Endothelial cell of umbilical vein (primary cell): ENCODE data around the gene IGFBP7. TPM values are rescaled to one million over a fixed set of nuclear protein-coding genes. Genes with fewer than 3 reads are reported as not detected.

ENCODE experiments used
- BruUV-seq: library from RNA; stranded (reverse); fragments of 400-500 nt; replicated peaks from 2 replicates; lab custom pipeline; 2021; lab: Mats Ljungman, UMichigan
- CTCF ChIA-PET: fragments of 300-600, 350-600 bp; sonication (Branson Sonifier 250); formaldehyde crosslinking; loops from one replicate; lab custom pipeline; 2021; ENCODE audit warnings: antibody characterized with exemption, inconsistent platforms; lab: Charles Lee
- POLR2A ChIA-PET: fragments of 300-600, 350-600 bp; sonication (Branson Sonifier 250); formaldehyde crosslinking; loops from one replicate; lab custom pipeline; 2021; ENCODE audit warnings: antibody characterized with exemption, inconsistent platforms; lab: Charles Lee
- DNase-seq: peaks from one replicate; pipeline ENCODE4 v3.0.0-alpha.2; 2011; ENCODE audit warnings: low read depth, low spot score
- FAIRE-seq: peaks from 2 replicates; lab custom pipeline; 2011; peaks lifted over from hg19 to GRCh38; lab: Jason Lieb, UNC
- H2AFZ ChIP-seq: 2 replicates; pipeline ENCODE4 v1.6.0; 2012; ENCODE audit warnings: low read depth, low read length, control low read depth, inconsistent platforms
- H3K27ac ChIP-seq: 2 replicates; pipeline ENCODE4 v1.5.1; 2011; ENCODE audit warnings: low read depth, mild to moderate bottlenecking, control low read depth, low read length, moderate library complexity; ENCODE audit not compliant: insufficient read depth
- H3K27me3 ChIP-seq, 2 experiments: 2 replicates each; pipeline versions ENCODE4 v1.6.0 to v1.6.1; 2011; ENCODE audit warnings: low read length in 2 of 2, mixed read lengths in 1 of 2; ENCODE audit not compliant: control insufficient read depth in 2 of 2, insufficient read depth in 2 of 2
- H3K36me3 ChIP-seq, 2 experiments: 2 replicates in 1 of 2; 3 replicates in 1 of 2; pipeline ENCODE4 v1.5.1; 2011; ENCODE audit warnings: low read length in 2 of 2, mild to moderate bottlenecking in 1 of 2, moderate library complexity in 1 of 2; ENCODE audit not compliant: control insufficient read depth in 2 of 2, insufficient read depth in 2 of 2; ENCODE audit errors: extremely low read depth in 1 of 2
- H3K4me1 ChIP-seq: 3 replicates; pipeline ENCODE4 v1.5.1; 2011; ENCODE audit warnings: mild to moderate bottlenecking, low read length; ENCODE audit not compliant: control insufficient read depth, insufficient read depth; ENCODE audit errors: extremely low read depth
- H3K4me2 ChIP-seq: 2 replicates; pipeline ENCODE4 v1.6.1; 2011; ENCODE audit warnings: low read length, control low read depth, mixed read lengths; ENCODE audit not compliant: insufficient read depth
- H3K4me3 ChIP-seq, 3 experiments: fragments of 200-600 bp in 1 of 3; sonication (generic), shearing (Covaris generic) in 1 of 3; replicated peaks in 1 of 3; 2 replicates each; pipeline ENCODE4 v1.5.1; 2011 to 2016; ENCODE audit warnings: control low read depth in 3 of 3, low read length in 3 of 3, mild to moderate bottlenecking in 2 of 3, inconsistent platforms in 1 of 3, low read depth in 1 of 3, moderate library complexity in 1 of 3; ENCODE audit not compliant: insufficient read depth in 1 of 3
- H3K79me2 ChIP-seq: 2 replicates; pipeline ENCODE4 v1.6.0; 2012; ENCODE audit warnings: low read length, inconsistent platforms; ENCODE audit not compliant: control insufficient read depth, insufficient read depth
- H3K9ac ChIP-seq: replicated peaks from 2 replicates; pipeline ENCODE3; 2011; ENCODE audit warnings: low read length, control low read depth; ENCODE audit not compliant: insufficient read depth; ENCODE audit errors: extremely low read depth
- H3K9me1 ChIP-seq: replicated peaks from 3 replicates; pipeline ENCODE4 v1.6.0; 2011; ENCODE audit warnings: mild to moderate bottlenecking, low read length; ENCODE audit not compliant: control insufficient read depth, insufficient read depth; ENCODE audit errors: extremely low read depth
- H3K9me3 ChIP-seq: replicated peaks from 2 replicates; pipeline ENCODE4 v1.5.1; 2012; ENCODE audit warnings: low read length, inconsistent platforms; ENCODE audit not compliant: control insufficient read depth, insufficient read depth
- H4K20me1 ChIP-seq: replicated peaks from 2 replicates; pipeline ENCODE3; 2011; ENCODE audit warnings: mild to moderate bottlenecking, low read length; ENCODE audit not compliant: control insufficient read depth, insufficient read depth; ENCODE audit errors: extremely low read depth
- EZH2 ChIP-seq: IDR thresholded peaks from 2 replicates; pipeline ENCODE4 v1.6.1; 2012; ENCODE audit warnings: borderline replicate concordance, low read depth, mild to moderate bottlenecking, moderate library complexity, low read length, inconsistent platforms; ENCODE audit not compliant: severe bottlenecking
- FOS ChIP-seq: IDR thresholded peaks from 2 replicates; pipeline ENCODE4 v1.6.1; 2011; ENCODE audit warnings: mild to moderate bottlenecking, low read length, moderate library complexity, borderline replicate concordance; ENCODE audit not compliant: insufficient read depth
- GATA2 ChIP-seq: IDR thresholded peaks from 2 replicates; pipeline ENCODE4 v1.7.0; 2011; ENCODE audit warnings: low read depth, mild to moderate bottlenecking, moderate library complexity, mixed read lengths, low read length; ENCODE audit not compliant: insufficient read length, insufficient read depth
- JUN ChIP-seq: IDR thresholded peaks from 2 replicates; pipeline ENCODE4 v1.6.1; 2011; ENCODE audit warnings: borderline replicate concordance, low read depth; ENCODE audit not compliant: insufficient read length, insufficient read depth
- MYC ChIP-seq: IDR thresholded peaks from one replicate; pipeline ENCODE4 v1.6.1; 2011; ENCODE audit warnings: mild to moderate bottlenecking, low read depth, low read length
- POLR2A ChIP-seq: IDR thresholded peaks from 2 replicates; pipeline ENCODE4 v1.6.1; 2012; ENCODE audit warnings: low read depth, mild to moderate bottlenecking, control low read depth, low read length
- POLR2AphosphoS5 ChIP-seq: IDR thresholded peaks from 2 replicates; pipeline ENCODE4 v1.6.1; 2012; ENCODE audit warnings: low read depth, mild to moderate bottlenecking, control low read depth, low read length, moderate library complexity; ENCODE audit not compliant: insufficient read depth
- dilution Hi-C: fragments of 300-500 bp; cut with MboI; formaldehyde crosslinking; loops from one replicate; pipeline ENCODE4 v1.15.0; 2019; ENCODE audit warnings: low sequenced_read_pairs; ENCODE audit not compliant: extremely low pct_ligation_motif_present
- intact Hi-C: fragments of 100-400 bp; cut with micrococcal nuclease; formaldehyde crosslinking; loops from one replicate; pipeline ENCODE4 v1.10.0; 2022
- polyA plus RNA-seq, 4 experiments: library from polyadenylated mRNA; depleted of rRNA in 3 of 4; stranded (reverse) in 3 of 4; unstranded in 1 of 4; fragments of >200 nt; gene quantifications; 2 replicates each; pipeline versions ENCODE4 v1.2.1 to v1.2.3, GENCODE V29; 2011 to 2012; ENCODE audit warnings: missing spikeins in 1 of 4
- total RNA-seq: library from RNA; stranded (reverse); gene quantifications from 2 replicates; pipeline ENCODE4 v1.2.3, GENCODE V29; 2021
- TF ChIP-seq, protein P1 (sequence below), 2 donors: IDR thresholded peaks; 1 replicate in 1 of 2; 2 replicates in 1 of 2; pipeline ENCODE4 v1.5.1; 2011; ENCODE audit warnings: low read length in 2 of 2, mild to moderate bottlenecking in 2 of 2, moderate library complexity in 2 of 2, control low read depth in 1 of 2, inconsistent platforms in 1 of 2, low read depth in 1 of 2; ENCODE audit not compliant: insufficient read depth in 1 of 2; ENCODE audit errors: extremely low read depth in 1 of 2
- TF ChIP-seq, protein P2 (sequence below): IDR thresholded peaks from 2 replicates; pipeline ENCODE4 v1.6.1; 2011; ENCODE audit not compliant: insufficient read depth, insufficient read length

The IGFBP7 gene
- total and polyA plus RNA-seq, 2 donors (not counting 3 experiments of a cell fraction or from before 2014, with no cell fraction given): 526 to 770 TPM

DNA sequence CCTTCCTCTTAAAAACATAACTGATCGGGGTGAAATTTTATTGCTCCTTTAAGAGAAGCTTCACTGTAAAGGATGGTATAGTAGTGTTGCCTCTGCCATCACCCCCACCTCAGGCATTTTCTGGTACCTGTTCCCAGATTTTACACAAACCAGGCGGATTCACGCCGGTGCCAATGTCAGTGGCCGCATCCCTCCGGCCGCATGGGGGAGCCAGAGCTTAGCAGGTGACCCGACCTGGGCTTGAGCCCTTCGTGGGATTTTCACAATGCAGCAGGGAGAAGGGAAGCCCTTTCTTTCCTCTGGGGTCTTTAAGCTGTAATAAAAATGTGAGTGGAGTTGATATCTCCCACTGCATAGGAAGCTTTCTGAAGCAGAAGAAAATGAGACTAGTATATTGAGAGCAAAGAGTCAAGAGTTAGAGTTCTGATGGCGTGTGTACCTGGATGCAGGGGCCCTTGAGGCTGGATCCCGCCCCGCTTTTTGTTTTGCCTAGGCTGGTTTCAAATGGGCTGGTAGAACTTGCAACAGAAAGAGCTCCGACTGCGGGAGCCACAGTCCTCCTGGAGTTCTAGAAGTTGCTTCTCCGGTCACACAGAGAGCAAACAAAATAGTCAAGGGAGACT lies 72.1 kb downstream of the IGFBP7 start:
- H3K36me3 ChIP-seq: peaks cover 9 to 36% of the 10 kb centered on the region in 2 experiments
- intact Hi-C loops: loop anchor here (1.0 kb wide), 3 partner anchors 73 to 125 kb away; no protein-coding TSS in a partner anchor
- no peaks in the 10 kb centered on the region for H4K20me1 ChIP-seq
- ChIA-PET CTCF (interaction anchor here (0.7 to 4.5 kb wide), 16 partner anchors 12 to 175 kb away, joined by 3 to 67 read pairs (median 4); partner anchors contain the start of gene IGFBP7), POLR2A (interaction anchor here (0.9 kb wide), 1 partner anchor 125 kb away, joined by 3 read pairs; no protein-coding TSS in a partner anchor)
- peak; percentile 59 for DNase-seq
- BruUV-seq: no TSS peak
- dilution Hi-C loops: no loop called here
- no peak overlapping the region for H3K4me2 ChIP-seq
- H3K4me1 ChIP-seq: peaks cover 9% of the 10 kb centered on the region
- no peak overlapping the region for H3K9ac ChIP-seq
- H3K27ac ChIP-seq: no peak overlapping the region
- no peak overlapping the region for H2AFZ ChIP-seq
- no peaks in the 10 kb centered on the region for H3K9me1 ChIP-seq
- H3K9me3 ChIP-seq: no peaks in the 10 kb centered on the region
- H3K79me2 ChIP-seq: peaks cover 4% of the 10 kb centered on the region
- peak; percentile 61 for FAIRE-seq
- no peaks in the 10 kb centered on the region for H3K27me3 ChIP-seq
- TF ChIP-seq, protein P1, sequence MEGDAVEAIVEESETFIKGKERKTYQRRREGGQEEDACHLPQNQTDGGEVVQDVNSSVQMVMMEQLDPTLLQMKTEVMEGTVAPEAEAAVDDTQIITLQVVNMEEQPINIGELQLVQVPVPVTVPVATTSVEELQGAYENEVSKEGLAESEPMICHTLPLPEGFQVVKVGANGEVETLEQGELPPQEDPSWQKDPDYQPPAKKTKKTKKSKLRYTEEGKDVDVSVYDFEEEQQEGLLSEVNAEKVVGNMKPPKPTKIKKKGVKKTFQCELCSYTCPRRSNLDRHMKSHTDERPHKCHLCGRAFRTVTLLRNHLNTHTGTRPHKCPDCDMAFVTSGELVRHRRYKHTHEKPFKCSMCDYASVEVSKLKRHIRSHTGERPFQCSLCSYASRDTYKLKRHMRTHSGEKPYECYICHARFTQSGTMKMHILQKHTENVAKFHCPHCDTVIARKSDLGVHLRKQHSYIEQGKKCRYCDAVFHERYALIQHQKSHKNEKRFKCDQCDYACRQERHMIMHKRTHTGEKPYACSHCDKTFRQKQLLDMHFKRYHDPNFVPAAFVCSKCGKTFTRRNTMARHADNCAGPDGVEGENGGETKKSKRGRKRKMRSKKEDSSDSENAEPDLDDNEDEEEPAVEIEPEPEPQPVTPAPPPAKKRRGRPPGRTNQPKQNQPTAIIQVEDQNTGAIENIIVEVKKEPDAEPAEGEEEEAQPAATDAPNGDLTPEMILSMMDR (IDR thresholded peaks at IDR 0.05; ENCODE audit: extremely low read depth in 1 of 2, insufficient read depth in 1 of 2, low read depth in 1 of 2, low read length in 2 of 2): peak; percentile 88 to 90
- TF ChIP-seq EZH2: no peak
- H3K4me3 ChIP-seq: no peak overlapping the region

DNA sequence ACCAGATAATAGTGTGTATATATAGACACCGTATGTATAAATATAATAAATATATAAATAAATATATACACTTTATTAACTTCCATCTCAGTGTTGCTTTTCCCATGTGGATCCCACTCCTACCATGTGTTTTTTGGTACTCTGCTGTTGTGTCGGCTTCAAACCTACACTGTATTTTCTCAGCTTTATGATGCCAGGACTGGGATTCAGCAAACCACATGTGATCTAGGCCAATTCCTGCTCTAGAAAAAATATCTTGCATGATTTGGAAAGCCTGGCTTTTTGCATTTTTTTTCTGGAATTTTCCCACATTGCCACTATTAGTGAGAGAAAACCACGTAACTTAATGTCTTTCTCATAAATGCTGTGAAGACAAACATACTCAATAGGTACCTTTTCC lies 75.7 kb downstream of the IGFBP7 start:
- no peak for TF ChIP-seq MYC
- TF ChIP-seq, protein P2, sequence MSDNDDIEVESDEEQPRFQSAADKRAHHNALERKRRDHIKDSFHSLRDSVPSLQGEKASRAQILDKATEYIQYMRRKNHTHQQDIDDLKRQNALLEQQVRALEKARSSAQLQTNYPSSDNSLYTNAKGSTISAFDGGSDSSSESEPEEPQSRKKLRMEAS: no peak
- no peak for TF ChIP-seq FOS
- TF ChIP-seq POLR2AphosphoS5: no peak
- TF ChIP-seq POLR2A: no peak
- TF ChIP-seq, protein P1 (IDR thresholded peaks at IDR 0.05; ENCODE audit: extremely low read depth in 1 of 2, insufficient read depth in 1 of 2, low read depth in 1 of 2, low read length in 2 of 2): no peak
- no peak for TF ChIP-seq GATA2
- no peak for TF ChIP-seq JUN
- no peaks in the 10 kb centered on the region for H3K9me3 ChIP-seq
- FAIRE-seq: no peak
- no peak overlapping the region for H3K27ac ChIP-seq
- H3K27me3 ChIP-seq: no peaks in the 10 kb centered on the region
- H3K4me1 ChIP-seq: no peaks in the 10 kb centered on the region
- POLR2A ChIA-PET: no interaction called here
- intact Hi-C loops: no loop called here
- no peak overlapping the region for H2AFZ ChIP-seq
- peaks cover 35 to 37% of the 10 kb centered on the region in 2 experiments for H3K36me3 ChIP-seq
- H3K4me3 ChIP-seq: no peak overlapping the region
- CTCF ChIA-PET: interaction anchor here (1.0 to 1.7 kb wide), 2 partner anchors 15 to 129 kb away, joined by 3 to 8 read pairs; no protein-coding TSS in a partner anchor
- no peak overlapping the region for H3K4me2 ChIP-seq
- no peak overlapping the region for H3K9ac ChIP-seq
- H4K20me1 ChIP-seq: no peaks in the 10 kb centered on the region
- dilution Hi-C loops: no loop called here
- no TSS peak for BruUV-seq
- no peak for DNase-seq
- peaks cover 1% of the 10 kb centered on the region for H3K79me2 ChIP-seq
- H3K9me1 ChIP-seq: no peaks in the 10 kb centered on the region
